IMR-90 (cell line): Measurements from ENCODE around the gene MEIS2.

Source experiments
- MAZ ChIP-seq: IDR thresholded peaks from 2 replicates; pipeline ENCODE4 v1.6.1; 2012; ENCODE audit warnings: low read depth, mild to moderate bottlenecking, low read length, improper control_type of control experiment, moderate library complexity, borderline replicate concordance
- NFE2L2 ChIP-seq: fragments of 150-350 bp; IDR thresholded peaks from 2 replicates; pipeline ENCODE4 v1.6.1; 2016; ENCODE audit warnings: low read depth, mild to moderate bottlenecking, low read length
- POLR2A ChIP-seq: IDR thresholded peaks from 2 replicates; pipeline ENCODE4 v1.6.1; 2012; ENCODE audit warnings: mild to moderate bottlenecking, low read depth, low read length
- RAD21 ChIP-seq: IDR thresholded peaks from 2 replicates; pipeline ENCODE4 v1.6.1; 2012; ENCODE audit warnings: low read length, improper control_type of control experiment
- RFX5 ChIP-seq: IDR thresholded peaks from 2 replicates; pipeline ENCODE4 v1.8.0; 2012; ENCODE audit warnings: low read depth, mild to moderate bottlenecking, low read length, moderate library complexity
- TF ChIP-seq, protein P1 (sequence below): conservative IDR thresholded peaks from 2 replicates; pipeline ENCODE4 v1.5.1; 2012; ENCODE audit warnings: mild to moderate bottlenecking, low read depth, low read length, improper control_type of control experiment
- TF ChIP-seq, protein P2 (sequence below): fragments of 150-350 bp; IDR thresholded peaks from 2 replicates; pipeline ENCODE4 v1.6.1; 2016; ENCODE audit warnings: low read depth, mild to moderate bottlenecking, low read length, moderate library complexity, borderline replicate concordance

DNA sequence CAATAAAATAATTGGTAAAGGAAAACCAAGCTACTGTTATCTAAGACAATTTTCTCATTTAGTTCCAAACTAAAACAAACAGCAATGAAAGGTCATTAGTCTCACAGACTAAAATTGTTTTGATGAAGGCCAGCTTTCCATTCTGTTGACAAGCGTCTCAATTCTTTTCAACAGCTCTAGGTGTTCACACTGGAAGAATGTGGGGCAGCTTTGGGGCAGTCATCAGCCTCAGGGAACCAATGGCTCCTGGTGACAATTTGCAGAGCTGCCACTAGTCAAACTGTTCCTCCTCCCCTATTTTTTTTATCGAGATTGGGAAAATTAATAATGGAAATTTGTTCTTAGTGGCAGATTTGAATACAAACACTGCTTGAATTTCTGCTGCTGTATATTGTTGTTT, 104.2 kb downstream of the MEIS2 start:
- TF ChIP-seq, protein P1, sequence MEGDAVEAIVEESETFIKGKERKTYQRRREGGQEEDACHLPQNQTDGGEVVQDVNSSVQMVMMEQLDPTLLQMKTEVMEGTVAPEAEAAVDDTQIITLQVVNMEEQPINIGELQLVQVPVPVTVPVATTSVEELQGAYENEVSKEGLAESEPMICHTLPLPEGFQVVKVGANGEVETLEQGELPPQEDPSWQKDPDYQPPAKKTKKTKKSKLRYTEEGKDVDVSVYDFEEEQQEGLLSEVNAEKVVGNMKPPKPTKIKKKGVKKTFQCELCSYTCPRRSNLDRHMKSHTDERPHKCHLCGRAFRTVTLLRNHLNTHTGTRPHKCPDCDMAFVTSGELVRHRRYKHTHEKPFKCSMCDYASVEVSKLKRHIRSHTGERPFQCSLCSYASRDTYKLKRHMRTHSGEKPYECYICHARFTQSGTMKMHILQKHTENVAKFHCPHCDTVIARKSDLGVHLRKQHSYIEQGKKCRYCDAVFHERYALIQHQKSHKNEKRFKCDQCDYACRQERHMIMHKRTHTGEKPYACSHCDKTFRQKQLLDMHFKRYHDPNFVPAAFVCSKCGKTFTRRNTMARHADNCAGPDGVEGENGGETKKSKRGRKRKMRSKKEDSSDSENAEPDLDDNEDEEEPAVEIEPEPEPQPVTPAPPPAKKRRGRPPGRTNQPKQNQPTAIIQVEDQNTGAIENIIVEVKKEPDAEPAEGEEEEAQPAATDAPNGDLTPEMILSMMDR: no peak
- TF ChIP-seq MAZ (no peak), RFX5 (no peak), POLR2A (no peak), RAD21 (no peak), NFE2L2 (no peak)
- TF ChIP-seq, protein P2, sequence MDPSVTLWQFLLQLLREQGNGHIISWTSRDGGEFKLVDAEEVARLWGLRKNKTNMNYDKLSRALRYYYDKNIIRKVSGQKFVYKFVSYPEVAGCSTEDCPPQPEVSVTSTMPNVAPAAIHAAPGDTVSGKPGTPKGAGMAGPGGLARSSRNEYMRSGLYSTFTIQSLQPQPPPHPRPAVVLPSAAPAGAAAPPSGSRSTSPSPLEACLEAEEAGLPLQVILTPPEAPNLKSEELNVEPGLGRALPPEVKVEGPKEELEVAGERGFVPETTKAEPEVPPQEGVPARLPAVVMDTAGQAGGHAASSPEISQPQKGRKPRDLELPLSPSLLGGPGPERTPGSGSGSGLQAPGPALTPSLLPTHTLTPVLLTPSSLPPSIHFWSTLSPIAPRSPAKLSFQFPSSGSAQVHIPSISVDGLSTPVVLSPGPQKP: no peak
